Activated T-helper 9 cell treated with anti-CD3 and anti-CD28 coated beads, Interleukin-2, amount 50 U/mL, for 16 hours (primary cell): ENCODE results near the gene TGIF1.
"Not testable (repeated sequence)": the region's sequence is repeated elsewhere in the genome, so short reads cannot be mapped to it uniquely, and the experiment has no call there.

ENCODE experiments used
- DNase-seq: peaks from one replicate; pipeline ENCODE4 v3.0.0-alpha.2; 2020; ENCODE audit warnings: low read depth

Gene TGIF1

GRCh38 chr18:3455907-3456685 is 6.1 kb downstream of the TGIF1 start:
- DNase-seq = no peak

GRCh38 chr18:3456686-3457069 is 6.7 kb downstream of the TGIF1 start:
- no peak for DNase-seq

DNA sequence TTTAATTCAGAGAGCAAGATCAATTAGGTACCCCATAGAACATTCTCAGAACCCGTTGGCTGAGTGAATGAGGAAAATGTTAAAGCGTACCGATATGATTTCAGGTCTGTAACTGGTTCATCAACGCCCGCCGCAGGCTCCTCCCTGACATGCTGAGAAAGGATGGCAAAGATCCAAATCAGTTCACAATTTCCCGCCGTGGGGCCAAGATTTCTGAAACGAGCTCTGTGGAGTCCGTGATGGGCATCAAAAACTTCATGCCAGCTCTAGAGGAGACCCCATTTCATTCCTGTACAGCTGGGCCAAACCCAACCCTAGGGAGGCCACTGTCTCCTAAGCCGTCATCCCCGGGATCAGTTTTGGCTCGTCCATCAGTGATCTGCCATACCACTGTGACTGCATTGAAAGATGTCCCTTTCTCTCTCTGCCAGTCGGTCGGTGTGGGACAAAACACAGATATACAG is 7.3 kb downstream of the TGIF1 start:
- DNase-seq = no peak

GRCh38 chr18:3458378-3458777 is 8.4 kb downstream of the TGIF1 start:
- no peak for DNase-seq

DNA sequence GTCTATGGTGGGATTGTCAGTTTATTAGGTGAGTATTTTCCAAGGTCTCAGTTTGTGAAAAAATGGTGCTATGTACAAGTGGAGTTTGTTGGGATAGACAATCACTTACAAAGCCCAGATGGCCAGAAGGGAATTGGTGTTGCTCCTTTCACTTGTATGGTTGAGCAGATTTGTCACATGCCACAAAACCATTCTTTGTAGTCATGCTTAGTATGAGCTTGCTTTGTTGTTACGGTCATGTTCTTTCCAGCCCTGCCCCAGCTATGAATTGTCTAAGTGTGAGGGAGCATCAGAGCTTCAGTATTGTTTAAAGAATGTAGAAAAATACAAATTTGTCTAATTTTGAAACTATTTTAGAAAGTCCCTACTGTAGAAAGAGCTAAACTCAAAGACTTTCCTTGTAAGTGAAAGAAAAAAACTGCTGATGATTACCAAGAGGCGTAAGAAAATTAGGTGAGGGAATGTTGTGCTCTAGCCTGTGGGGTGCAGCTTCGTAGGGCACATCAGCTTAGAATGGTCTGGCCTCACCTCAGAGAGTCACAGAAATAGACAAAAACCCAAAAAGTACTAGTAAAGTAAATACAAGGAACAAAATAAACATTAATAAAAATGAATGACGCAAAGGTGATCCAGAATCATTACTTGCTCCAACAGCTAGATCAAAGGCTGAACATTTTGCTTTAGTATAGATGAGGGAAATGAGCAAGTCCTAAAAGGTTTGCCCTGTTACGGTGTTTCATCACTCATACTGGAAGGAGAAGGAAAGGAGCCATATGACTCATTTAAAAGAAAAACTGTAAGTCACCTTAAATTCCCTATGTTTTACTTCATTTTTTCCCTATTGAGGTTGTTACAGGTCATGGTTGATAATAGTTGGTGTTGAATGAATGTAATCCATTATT is 9.2 kb downstream of the TGIF1 start:
- no peak for DNase-seq

DNA sequence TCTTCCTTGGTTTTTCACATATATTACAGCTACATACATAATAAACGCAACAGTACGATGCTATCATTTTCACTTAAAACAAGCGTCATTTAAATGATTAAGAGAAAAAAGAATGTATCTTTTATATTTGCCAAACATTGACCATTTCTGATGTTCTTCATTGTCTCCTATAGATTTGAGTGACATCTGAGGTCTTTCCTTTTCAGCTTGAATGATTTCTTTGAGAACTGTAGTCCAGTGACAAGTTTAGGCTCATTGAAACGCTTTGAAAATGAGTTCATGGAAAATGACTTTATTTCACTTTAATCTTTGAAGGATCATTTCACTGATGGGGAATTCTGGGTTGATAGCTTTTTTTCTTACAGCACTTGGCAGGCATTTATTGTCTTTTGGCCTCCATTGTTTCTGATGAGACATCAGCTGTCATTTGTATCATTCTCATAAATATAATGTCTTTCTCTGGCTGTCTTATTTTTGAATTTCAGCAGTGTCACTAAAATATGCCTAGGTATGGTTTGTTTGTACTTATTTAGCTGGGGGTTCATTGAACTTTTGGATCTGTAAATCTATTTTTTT is 10.9 kb downstream of the TGIF1 start:
- no peak for DNase-seq

- no peak for DNase-seq
Observed at GRCh38 chr18:3461704-3462103, 11.7 kb downstream of the TGIF1 start.

DNA sequence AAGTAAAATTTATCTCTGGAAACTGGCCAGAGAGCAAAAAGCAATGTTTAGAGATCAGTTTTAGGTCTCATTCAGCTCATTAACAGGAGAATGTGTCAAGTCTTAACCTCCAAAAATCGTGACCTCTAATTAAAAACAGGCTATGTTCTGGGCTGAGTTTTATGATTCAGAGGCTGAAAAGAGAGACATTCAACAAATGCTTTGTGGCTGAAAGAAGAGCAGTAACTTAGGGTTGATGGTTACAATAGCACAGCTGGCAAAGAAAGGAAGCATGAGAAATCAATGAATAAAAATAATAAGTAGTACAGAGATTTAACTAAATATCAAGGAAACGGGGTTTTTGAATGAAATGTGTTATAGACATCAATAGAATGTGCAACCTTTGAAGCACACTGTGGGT is 13.1 kb downstream of the TGIF1 start:
- DNase-seq = no peak

- DNase-seq = no peak
Observed at GRCh38 chr18:3466045-3466444, 16.1 kb downstream of the TGIF1 start.

- no peak for DNase-seq
Observed at GRCh38 chr18:3466872-3467271, 16.9 kb downstream of the TGIF1 start.

DNA sequence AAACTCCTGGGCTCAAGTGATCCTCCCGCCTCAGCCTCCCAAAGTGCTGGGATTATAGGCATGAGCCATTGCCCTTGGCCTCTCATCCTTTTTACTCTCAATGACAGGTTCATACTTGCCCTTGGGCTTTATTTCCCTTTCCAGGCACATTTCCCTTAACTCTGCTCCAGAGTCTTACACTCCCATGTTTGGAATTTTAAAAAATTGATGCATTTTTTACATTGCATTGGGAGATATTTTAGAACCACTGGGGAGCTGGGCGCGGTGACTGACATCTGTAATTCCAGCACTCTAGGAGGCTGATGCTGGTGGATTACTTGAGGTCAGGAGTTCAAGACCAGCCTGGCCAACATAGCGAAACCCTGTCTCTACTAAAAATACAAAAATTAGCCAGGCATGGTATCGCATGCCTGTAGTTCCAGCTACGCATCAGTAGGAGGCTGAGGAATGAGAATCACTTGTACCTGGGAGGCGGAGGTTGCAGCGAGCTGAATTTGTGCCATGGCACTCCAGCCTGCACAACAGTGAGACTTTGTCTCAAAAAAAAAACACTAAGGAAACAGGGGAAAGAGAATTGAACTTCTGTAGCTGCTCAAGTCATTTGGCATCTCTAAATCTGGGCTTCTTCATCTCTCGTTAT is 18.2 kb downstream of the TGIF1 start:
- no peak for DNase-seq

DNA sequence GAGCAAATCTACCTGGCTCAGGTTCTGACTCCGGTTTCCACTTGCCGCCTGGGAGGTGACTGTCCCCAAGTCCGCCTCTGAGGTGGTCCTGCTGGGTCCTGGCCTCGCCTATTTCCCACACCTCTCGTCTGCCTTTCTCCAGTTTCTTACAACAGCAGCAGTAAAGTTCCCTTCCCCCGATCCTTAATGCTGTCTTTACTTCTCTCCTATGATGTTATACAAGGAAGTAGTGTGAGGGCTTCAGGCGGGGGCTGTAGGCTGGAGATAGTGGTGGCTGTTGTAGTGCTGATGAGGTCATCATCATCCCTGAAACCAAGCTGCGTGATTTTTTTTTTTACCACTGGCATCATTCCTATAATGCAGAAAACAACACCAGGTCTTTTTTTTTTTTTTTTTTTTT is 18.9 kb downstream of the TGIF1 start:
- no peak for DNase-seq

GRCh38 chr18:3471141-3471648 is 21.2 kb downstream of the TGIF1 start:
- no peak for DNase-seq

DNA sequence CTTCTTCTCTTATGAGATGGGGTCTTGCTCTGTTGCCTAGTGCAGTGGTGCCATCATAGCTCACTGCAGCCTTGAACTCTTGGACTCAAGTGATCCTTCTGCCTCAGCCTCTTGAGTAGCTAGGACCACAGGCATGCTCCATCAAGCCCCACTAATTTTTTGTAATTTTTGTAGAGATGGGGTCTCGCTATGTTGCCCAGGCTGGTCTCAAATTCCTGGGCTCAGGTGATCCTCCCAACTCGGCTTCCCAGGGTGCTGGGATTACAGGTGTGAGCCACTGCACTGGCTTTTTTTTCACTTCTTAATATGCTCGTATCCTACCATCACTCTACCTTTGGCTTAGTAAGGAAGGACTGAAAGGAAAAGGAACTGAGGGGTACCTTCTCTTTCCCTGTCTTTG is 22.1 kb downstream of the TGIF1 start:
- not testable (repeated sequence) for DNase-seq

DNA sequence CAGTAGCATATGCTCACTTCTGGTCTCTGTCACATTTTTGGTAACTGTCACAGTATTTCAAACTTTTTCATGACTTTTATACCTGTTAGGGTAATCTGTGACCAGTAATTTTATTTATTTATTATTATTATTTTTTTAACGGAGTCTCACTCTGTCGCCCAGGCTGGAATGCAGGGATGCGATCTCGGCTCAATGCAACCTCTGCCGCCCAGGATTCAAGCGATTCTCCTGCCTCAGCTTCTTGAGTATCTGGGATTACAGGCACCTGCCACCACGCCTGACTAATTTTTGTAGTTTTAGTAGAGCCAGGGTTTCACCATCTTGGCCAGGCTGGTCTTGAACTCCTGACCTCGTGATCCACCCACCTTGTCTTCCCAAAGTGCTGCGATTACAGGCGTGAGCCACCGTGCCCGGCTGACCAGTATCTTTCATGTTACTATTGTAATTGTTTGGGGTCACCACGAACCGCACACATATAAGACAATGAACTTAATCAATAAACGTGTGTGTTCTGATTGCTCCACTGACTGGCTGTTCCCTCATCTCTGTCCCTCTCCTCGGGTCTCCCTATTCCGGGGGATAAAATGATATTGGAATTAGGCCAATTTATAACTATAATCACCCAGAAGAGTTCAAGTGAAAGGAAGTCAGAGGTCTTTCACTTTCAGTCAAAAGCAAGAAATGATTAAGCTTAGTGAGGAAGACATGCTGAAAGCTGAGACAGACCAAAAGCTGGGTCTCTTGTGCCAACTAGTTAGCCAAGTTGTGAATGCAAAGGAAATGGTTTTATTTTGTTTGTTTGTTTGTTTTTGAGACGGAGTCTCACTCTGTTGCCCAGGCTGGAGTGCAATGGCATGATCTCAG is 22.9 kb downstream of the TGIF1 start:
- no peak for DNase-seq

- DNase-seq = no peak
Observed at GRCh38 chr18:3478262-3478978, 28.4 kb downstream of the TGIF1 start.

GRCh38 chr18:3479978-3480509 is 30.1 kb downstream of the TGIF1 start:
- DNase-seq = no peak

DNA sequence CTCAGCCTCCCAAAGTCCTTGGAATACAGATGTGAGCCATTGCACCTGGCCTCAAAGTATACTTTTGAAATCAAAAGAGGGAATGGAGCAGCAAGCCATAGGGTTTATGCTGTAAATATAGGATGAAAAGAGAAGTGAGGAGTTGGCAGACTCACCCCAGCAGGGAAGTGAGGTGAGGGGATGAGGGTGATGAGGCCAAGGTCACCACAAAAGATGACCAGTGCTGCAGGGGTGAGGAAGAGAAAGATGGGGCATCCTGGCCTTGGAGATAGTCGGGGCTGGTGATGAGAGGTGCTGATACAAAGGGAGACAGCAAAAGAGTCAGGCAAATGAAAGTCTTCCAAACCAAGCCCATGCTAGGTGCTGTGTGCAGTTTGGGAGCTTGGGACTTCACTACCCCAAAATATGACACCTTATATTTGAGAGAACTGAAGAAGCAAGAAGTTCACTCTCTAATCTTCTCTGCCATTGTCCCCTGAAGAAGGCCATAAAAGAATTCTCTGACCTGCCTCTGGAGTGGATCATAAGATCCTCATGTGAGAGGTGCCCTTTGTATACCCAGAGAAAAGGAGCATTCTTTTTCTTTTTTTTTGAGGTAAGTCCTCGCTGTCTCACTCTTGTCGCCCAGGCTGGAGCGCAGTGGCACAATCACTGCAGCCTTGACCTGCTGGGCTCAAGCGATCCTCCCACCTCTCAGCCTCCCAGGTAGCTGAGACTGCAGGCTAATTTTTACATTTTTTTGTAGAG is 31.0 kb downstream of the TGIF1 start:
- DNase-seq = no peak

DNA sequence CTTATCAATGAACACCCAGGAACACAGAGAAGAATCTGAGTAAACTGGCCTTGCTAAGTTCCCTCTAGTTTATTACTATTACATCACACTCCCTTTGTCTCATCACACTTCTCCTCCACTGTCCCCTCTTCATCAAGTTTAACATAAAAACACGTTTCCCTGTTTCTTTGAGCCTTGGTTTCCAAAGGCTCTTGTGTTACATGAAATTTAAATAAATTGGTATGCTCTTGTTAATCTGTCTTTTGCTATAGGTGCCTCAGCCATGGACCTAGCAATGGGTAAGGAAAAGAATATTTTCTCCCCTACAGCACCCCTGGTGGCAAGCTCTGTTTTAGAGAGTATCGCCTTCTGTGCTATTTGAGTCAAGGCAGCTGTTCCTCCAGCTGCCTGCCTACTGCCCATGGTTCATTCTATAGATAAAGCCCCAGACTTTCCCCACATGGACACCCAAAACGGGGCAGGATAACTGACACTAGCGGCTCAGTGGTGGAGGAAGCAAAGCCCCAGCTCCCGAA is 31.8 kb downstream of the TGIF1 start:
- no peak for DNase-seq
